Measurements from ENCODE around the gene CDK4.
"Not testable (repeated sequence)": the region's sequence is repeated elsewhere in the genome, so short reads cannot be mapped to it uniquely, and the experiment has no call there.

CDK4 gene

GRCh38 chr12:57751788-57752667 lies at the start of gene CDK4:
Gene CDK4, minus strand, starts transcription at chr12:57752310. Its CDS starts 593 bp downstream, at chr12:57751717.
- peak; percentile 95 for DNase-seq

GRCh38 chr12:57800965-57801364 lies 48.9 kb upstream of the CDK4 start:
- DNase-seq: no peak

GRCh38 chr12:57797933-57798332 lies 45.8 kb upstream of the CDK4 start:
- DNase-seq: no peak

- no peak for DNase-seq
Observed at GRCh38 chr12:57796996-57797395, 44.9 kb upstream of the CDK4 start.

GRCh38 chr12:57795354-57795753 lies 43.2 kb upstream of the CDK4 start:
- DNase-seq: no peak

- no peak for DNase-seq
Observed at GRCh38 chr12:57793920-57794319, 41.8 kb upstream of the CDK4 start.

- DNase-seq: no peak
Observed at GRCh38 chr12:57783861-57784260, 31.8 kb upstream of the CDK4 start.

- no peak for DNase-seq
Observed at GRCh38 chr12:57783466-57783801, 31.3 kb upstream of the CDK4 start.

- peak; percentile 96 for DNase-seq
Observed at GRCh38 chr12:57782608-57783465, 30.7 kb upstream of the CDK4 start, which contains the start of gene TSFM. Gene TSFM, plus strand, starts transcription at chr12:57782787. Its CDS starts 15 bp downstream, at chr12:57782802.

- DNase-seq: no peak
Observed at GRCh38 chr12:57782243-57782607, 30.1 kb upstream of the CDK4 start.

- DNase-seq: no peak
Observed at GRCh38 chr12:57781801-57782200, 29.7 kb upstream of the CDK4 start.

GRCh38 chr12:57781244-57781643 lies 29.1 kb upstream of the CDK4 start:
- DNase-seq: no peak

GRCh38 chr12:57780284-57780897 lies 28.3 kb upstream of the CDK4 start:
- no peak for DNase-seq

GRCh38 chr12:57779736-57780135 lies 27.6 kb upstream of the CDK4 start:
- no peak for DNase-seq

- DNase-seq: no peak
Observed at GRCh38 chr12:57777911-57778310, 25.8 kb upstream of the CDK4 start.

- DNase-seq: no peak
Observed at GRCh38 chr12:57777367-57777766, 25.3 kb upstream of the CDK4 start.

- no peak for DNase-seq
Observed at GRCh38 chr12:57776247-57776587, 24.1 kb upstream of the CDK4 start.

GRCh38 chr12:57775563-57776246 lies 23.6 kb upstream of the CDK4 start:
- no peak for DNase-seq

- no peak for DNase-seq
Observed at GRCh38 chr12:57775044-57775443, 22.9 kb upstream of the CDK4 start.

- DNase-seq: not testable (repeated sequence)
Observed at GRCh38 chr12:57774634-57775033, 22.5 kb upstream of the CDK4 start.

- no peak for DNase-seq
Observed at GRCh38 chr12:57772429-57773322, 20.6 kb upstream of the CDK4 start, which contains the start of gene EEF1AKMT3. Gene EEF1AKMT3, plus strand, starts transcription at chr12:57772614. Its CDS starts 111 bp downstream, at chr12:57772725.
